Measurements from ENCODE around the gene PDLIM3.
A peak's percentile ranks its signal among the peaks of the same experiment; 100 is the strongest.
"Not testable (repeated sequence)": the region's sequence is repeated elsewhere in the genome, so short reads cannot be mapped to it uniquely, and the experiment has no call there.

The PDLIM3 gene

DNA sequence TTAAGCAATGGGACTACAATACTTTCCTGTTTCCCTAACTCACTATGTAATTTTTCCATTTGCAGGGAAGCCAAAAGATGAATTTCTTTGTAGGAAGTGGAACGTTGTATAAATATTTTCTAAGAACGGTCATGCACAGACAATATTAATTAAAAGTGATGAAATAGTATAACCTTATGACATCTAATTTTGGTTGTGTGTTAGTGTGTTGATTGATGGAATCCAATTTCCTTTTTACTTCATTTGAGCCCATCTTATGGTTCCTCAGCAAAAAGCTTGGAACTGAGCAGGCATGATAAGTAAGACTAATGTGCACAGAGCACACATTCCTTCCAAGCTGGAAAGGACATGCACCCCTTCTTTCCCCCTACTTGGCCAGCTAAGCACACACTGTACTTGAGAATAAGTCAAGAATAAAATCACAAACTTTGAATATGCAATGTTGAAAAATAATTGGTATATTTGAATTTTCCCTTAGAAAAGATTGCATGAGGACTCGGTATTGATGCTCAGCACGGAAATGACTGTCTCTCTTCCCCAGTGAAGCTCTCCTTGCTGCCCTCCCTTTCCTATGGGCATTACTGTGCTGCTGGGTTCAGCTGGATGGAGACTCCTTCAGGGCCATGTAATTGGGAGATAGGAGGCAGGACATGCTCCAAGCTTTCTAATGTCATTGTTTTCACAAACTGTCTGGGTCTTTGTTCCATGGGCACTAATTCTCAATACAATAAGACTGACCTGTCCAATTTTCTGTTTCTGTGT lies 19.2 kb upstream of the PDLIM3 start:
- no peak for DNase-seq

- DNase-seq: no peak
These were observed 16.9 kb upstream of the PDLIM3 start for GRCh38 chr4:185552254-185552653.

DNA sequence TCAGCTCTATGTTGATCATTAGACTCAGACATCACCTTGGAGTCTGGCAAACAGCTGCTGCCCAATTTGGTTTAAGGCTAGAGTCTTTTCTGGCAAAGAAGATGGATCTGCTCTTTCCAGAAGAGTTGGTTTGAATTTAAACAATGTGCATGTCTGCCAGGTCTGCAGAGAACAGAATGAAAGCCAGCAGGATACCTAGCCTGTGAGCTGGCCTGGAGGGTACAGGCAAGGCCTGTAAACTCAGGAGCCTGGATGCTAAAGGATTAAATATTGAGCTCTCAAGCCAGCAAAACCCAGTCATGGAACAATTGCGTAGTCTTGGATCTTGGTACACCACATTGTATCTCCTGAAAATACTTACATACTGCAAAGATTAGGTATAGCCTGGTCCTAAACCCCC lies 15.6 kb upstream of the PDLIM3 start:
- peak in 1 of 14 donors; percentile 81 for DNase-seq

- DNase-seq: no peak
These were observed 13.9 kb upstream of the PDLIM3 start for GRCh38 chr4:185549095-185549639.

GRCh38 chr4:185548587-185548986 lies 13.3 kb upstream of the PDLIM3 start:
- DNase-seq: no peak

- no peak for DNase-seq
These were observed 11.0 kb upstream of the PDLIM3 start for GRCh38 chr4:185546335-185546734.

DNA sequence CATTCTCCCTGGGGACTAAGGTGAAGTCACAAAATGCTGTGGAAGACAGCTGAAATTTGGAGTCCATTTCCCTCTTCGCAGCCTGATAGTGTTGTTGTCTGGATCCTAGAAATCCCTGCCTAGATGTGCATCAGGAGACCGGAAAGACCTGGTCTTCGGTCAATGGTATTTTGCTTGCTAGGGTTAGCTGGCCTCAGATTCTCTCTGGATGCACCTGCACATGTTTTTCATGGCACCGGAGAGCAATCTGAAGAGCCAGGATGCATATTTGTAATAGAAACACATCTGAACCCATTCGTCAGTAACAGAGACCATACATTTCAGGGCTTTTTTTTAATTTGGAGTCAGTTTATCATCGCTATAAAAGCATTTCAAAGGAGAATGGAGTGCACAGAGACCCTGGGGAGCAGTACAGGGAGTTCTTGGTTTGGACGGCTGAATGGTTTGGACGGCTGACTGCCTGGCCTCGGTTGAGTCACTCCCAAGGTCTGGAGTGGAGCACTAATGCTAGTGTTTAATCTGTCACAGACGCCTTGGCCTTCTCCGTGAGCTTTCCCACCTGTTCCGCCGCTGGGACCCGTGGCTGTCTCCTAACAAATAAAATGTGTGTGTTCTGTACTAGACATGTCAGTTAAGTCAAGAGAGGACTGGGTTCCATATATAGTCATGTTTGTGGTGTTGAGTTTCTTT lies 7.5 kb upstream of the PDLIM3 start:
- DNase-seq: peak in 1 of 14 donors; percentile 5

- DNase-seq: peak in 5 of 14 donors; percentile 1 to 59 (median 26)
These were observed 6.0 kb upstream of the PDLIM3 start for GRCh38 chr4:185541251-185541727.

- DNase-seq: no peak
These were observed 5.3 kb upstream of the PDLIM3 start for GRCh38 chr4:185540487-185541120.

DNA sequence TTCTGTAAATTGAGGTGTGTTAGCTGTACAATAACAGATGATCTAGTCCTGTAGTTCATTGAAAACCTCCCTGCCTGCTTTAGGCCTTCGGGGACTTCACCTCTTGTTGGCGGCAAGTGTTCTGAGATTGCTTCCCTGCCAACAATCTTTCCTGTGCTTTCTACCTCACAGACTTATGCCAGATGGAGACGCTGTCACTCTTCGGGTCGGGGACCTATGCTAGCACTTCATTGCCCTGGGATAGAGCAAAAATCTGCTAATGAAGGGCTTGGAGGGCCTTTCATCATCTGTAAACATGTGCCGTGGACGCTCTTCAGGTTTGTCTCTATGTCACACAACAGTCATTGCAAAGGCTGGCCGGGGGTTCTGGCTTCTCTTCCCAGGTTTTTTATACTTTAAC lies 4.7 kb upstream of the PDLIM3 start:
- DNase-seq: no peak

GRCh38 chr4:185538806-185539205 lies 3.5 kb upstream of the PDLIM3 start:
- DNase-seq: no peak

GRCh38 chr4:185536411-185536709 lies 1.1 kb upstream of the PDLIM3 start:
- DNase-seq: peak in 4 of 14 donors; percentile 10 to 30 (median 18)

GRCh38 chr4:185535612-185536410 lies 504 bp upstream of the PDLIM3 start:
- DNase-seq: no peak

- no peak for DNase-seq
These were observed 819 bp downstream of the PDLIM3 start for GRCh38 chr4:185534511-185534865.

GRCh38 chr4:185532795-185533324 lies 2.4 kb downstream of the PDLIM3 start:
- DNase-seq: peak in 1 of 14 donors; percentile 32

GRCh38 chr4:185532293-185532692 lies 3.0 kb downstream of the PDLIM3 start:
- DNase-seq: no peak

- not testable (repeated sequence) for DNase-seq
These were observed 3.7 kb downstream of the PDLIM3 start for GRCh38 chr4:185531654-185532053.

DNA sequence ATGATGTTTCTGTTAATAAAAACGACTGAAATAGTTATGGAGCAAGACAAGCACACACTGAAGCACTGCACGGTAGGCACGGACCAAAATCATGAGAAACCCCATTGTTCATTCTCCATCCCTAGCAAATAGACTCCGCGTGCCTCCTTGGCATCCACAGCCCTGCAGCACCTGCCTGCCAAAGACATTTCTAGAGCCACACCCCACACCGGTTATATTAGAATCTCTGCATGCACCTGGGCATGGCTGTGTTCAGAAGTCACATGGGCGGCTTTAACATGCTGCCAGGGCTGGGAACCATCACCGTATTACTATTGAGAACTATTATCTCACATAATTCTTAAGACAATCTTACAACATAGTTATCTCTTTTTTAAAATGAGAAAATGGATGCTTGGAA lies 5.9 kb downstream of the PDLIM3 start:
- no peak for DNase-seq

- DNase-seq: no peak
These were observed 10.1 kb downstream of the PDLIM3 start for GRCh38 chr4:185524888-185525863.

- no peak for DNase-seq
These were observed 11.4 kb downstream of the PDLIM3 start for GRCh38 chr4:185523862-185524261.

DNA sequence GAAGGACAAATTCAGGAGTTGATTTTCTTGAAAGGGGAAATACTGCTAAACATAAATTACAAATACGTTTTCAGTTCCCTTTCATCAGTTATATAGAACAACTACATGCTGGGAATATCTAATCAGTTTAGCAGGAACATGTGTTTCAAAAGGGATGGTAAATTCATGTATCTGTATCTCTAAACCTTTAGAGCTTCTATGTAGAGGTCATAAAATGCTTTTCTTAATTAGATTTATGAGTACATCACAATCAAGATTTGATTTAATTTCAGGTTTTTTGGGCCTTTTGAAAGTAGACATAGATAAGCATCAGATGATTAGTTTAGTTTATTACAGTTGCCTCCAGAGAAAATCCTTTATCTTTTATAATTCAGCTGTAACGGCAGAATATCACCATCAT lies 12.9 kb downstream of the PDLIM3 start:
- DNase-seq: no peak
